Natural killer cell (primary cell): ENCODE results near the gene SND1. TPM values are rescaled to one million over a fixed set of nuclear protein-coding genes. Genes with fewer than 3 reads are reported as not detected.

Source experiments
- ATAC-seq, 3 donors: fragments of 150-1000 bp in 2 of 3; fragments of 200-7000 bp in 1 of 3; cut with Tn5 transposase; 1 replicate in 1 of 3; 2 replicates in 2 of 3; pipeline ENCODE4 v1.10.0; 2021; ENCODE audit warnings: mild to moderate bottlenecking in 2 of 3, moderate library complexity in 2 of 3
- DNase-seq, 2 donors: peaks; one replicate each; pipeline versions ENCODE4 v3.0.0 to v3.0.0-alpha.2; 2013 to 2021; ENCODE audit warnings: mixed read lengths in 1 of 2
- H3K27ac ChIP-seq: one replicate; pipeline ENCODE4 v1.5.1; 2013; ENCODE audit warnings: mild to moderate bottlenecking, low read length
- H3K27me3 ChIP-seq: one replicate; pipeline ENCODE4 v1.6.1; 2013; ENCODE audit warnings: low read length; ENCODE audit not compliant: control insufficient read depth, insufficient read depth
- H3K36me3 ChIP-seq: one replicate; pipeline ENCODE4 v1.6.1; 2013; ENCODE audit warnings: low read length; ENCODE audit not compliant: control insufficient read depth, insufficient read depth
- H3K4me1 ChIP-seq: one replicate; pipeline ENCODE4 v1.6.1; 2013; ENCODE audit warnings: low read length; ENCODE audit not compliant: control insufficient read depth, insufficient read depth
- H3K4me3 ChIP-seq: one replicate; pipeline ENCODE4 v1.5.1; 2013; ENCODE audit warnings: low read length
- H3K9me3 ChIP-seq: one replicate; pipeline ENCODE4 v1.6.1; 2013; ENCODE audit warnings: low read length; ENCODE audit not compliant: control insufficient read depth, insufficient read depth
- H3K27ac Mint-ChIP-seq, 2 donors: one replicate each; pipeline ENCODE4 v1.8.0; 2022; ENCODE audit warnings: mild to moderate bottlenecking in 2 of 2, mixed read lengths in 2 of 2, moderate library complexity in 1 of 2
- H3K27me3 Mint-ChIP-seq, 2 donors: one replicate each; pipeline ENCODE4 v1.8.0; 2022; ENCODE audit warnings: low read depth in 2 of 2, mixed read lengths in 2 of 2
- H3K36me3 Mint-ChIP-seq: one replicate; pipeline ENCODE4 v1.8.0; 2022; ENCODE audit warnings: mixed read lengths
- H3K4me1 Mint-ChIP-seq, 2 donors: one replicate each; pipeline ENCODE4 v1.8.0; 2022; ENCODE audit warnings: mixed read lengths in 2 of 2
- H3K4me3 Mint-ChIP-seq: one replicate; pipeline ENCODE4 v1.8.0; 2022; ENCODE audit warnings: mild to moderate bottlenecking, moderate library complexity, mixed read lengths
- H3K9me3 Mint-ChIP-seq, 2 donors: one replicate each; pipeline ENCODE4 v1.8.0; 2022; ENCODE audit warnings: mixed read lengths in 2 of 2
- CTCF ChIP-seq: fragments of 200-600 bp; IDR thresholded peaks from one replicate; pipeline ENCODE4 v1.8.0; 2022; ENCODE audit warnings: antibody characterized with exemption
- WGBS: methylation state at CpG from one replicate; pipeline ENCODE4 v1.1.7; 2013; ENCODE audit warnings: missing lambda C conversion rate; ENCODE audit not compliant: insufficient coverage; 5-methylcytosine and 5-hydroxymethylcytosine counted together
- intact Hi-C: fragments of 100-400 bp; cut with micrococcal nuclease; formaldehyde crosslinking; loops from one replicate; pipeline ENCODE4 v1.14.2; 2022
- total RNA-seq, 4 donors: library from RNA; stranded (reverse); fragments of 120-200 nt in 1 of 4; gene quantifications; one replicate each; pipeline versions ENCODE4 v1.2.3 to v1.2.4, GENCODE V29; 2013 to 2022

SND1 gene
- total RNA-seq, 3 donors from 2014 or later (not counting 1 experiment from before 2014, with no cell fraction given) = 149 to 188 (median 149) TPM

GRCh38 chr7:127705461-127705959 lies 53.5 kb downstream of the SND1 start:
- H3K27ac ChIP-seq = no peak overlapping the region
- H3K4me3 ChIP-seq = no peak overlapping the region
- TF ChIP-seq CTCF = no peak
- Mint-ChIP-seq H3K27ac (no peak overlapping the region), H3K27me3 (no peaks in the 10 kb centered on the region), H3K4me3 (no peak overlapping the region), H3K9me3 (no peaks in the 10 kb centered on the region), H3K36me3 (peaks cover 8% of the 10 kb centered on the region), H3K4me1 (peaks cover 7 to 8% of the 10 kb centered on the region in 2 donors)
- H3K4me1 ChIP-seq = no peaks in the 10 kb centered on the region
- no peaks in the 10 kb centered on the region for H3K9me3 ChIP-seq
- no peaks in the 10 kb centered on the region for H3K27me3 ChIP-seq
- DNase-seq = no peak
- peaks cover 79% of the 10 kb centered on the region for H3K36me3 ChIP-seq
- no peak for ATAC-seq
- intact Hi-C loops = no loop called here
- WGBS = 95% methylated on average over 3 of the region's 6 CpGs

GRCh38 chr7:127706766-127707165 lies 54.8 kb downstream of the SND1 start:
- H3K27ac Mint-ChIP-seq = no peak overlapping the region
- ATAC-seq (no peak), DNase-seq (no peak)
- no peak for TF ChIP-seq CTCF
- H3K4me3 Mint-ChIP-seq = no peak overlapping the region
- no peaks in the 10 kb centered on the region for H3K27me3 ChIP-seq
- H3K4me3 ChIP-seq = no peak overlapping the region
- no peaks in the 10 kb centered on the region for H3K4me1 ChIP-seq
- H3K9me3 ChIP-seq = no peaks in the 10 kb centered on the region
- no peak overlapping the region for H3K27ac ChIP-seq
- no peaks in the 10 kb centered on the region for H3K27me3 Mint-ChIP-seq
- peaks cover 0 to 5% of the 10 kb centered on the region in 2 donors for H3K9me3 Mint-ChIP-seq
- H3K36me3 ChIP-seq = peaks cover 74% of the 10 kb centered on the region
- intact Hi-C loops = no loop called here
- peaks cover 20% of the 10 kb centered on the region for H3K36me3 Mint-ChIP-seq
- peaks cover 7 to 8% of the 10 kb centered on the region in 2 donors for H3K4me1 Mint-ChIP-seq

DNA sequence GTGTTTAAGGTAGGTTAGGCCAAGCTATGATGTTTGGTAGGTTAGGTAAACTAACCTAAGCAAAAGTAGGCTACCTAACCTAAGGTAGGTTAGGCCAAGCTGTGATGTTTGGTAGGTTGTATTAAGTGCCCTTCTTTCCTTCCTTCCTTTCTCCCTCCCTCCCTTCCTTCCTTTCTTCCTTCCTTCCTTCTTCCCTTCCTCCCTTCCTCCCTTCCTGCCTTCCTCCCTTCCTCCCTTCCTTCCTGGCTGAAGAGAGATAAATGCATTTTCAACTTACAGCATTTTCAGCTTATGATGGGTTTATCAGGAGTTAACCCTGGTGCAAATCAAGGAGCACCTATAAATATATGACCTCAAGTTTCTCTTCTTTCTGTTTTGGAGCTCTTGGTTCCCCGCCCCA lies 56.2 kb downstream of the SND1 start:
- peaks cover 7 to 8% of the 10 kb centered on the region in 2 donors for H3K4me1 Mint-ChIP-seq
- TF ChIP-seq CTCF = no peak
- DNase-seq (no peak), ATAC-seq (no peak)
- Histone ChIP-seq H3K4me1 (no peaks in the 10 kb centered on the region), H3K9me3 (no peaks in the 10 kb centered on the region), H3K27me3 (no peaks in the 10 kb centered on the region), H3K4me3 (no peak overlapping the region), H3K36me3 (peaks cover 63% of the 10 kb centered on the region), H3K27ac (no peak overlapping the region)
- H3K36me3 Mint-ChIP-seq = peaks cover 32% of the 10 kb centered on the region
- no peaks in the 10 kb centered on the region for H3K27me3 Mint-ChIP-seq
- intact Hi-C loops = loop anchor here (1.0 to 2.0 kb wide), 5 partner anchors 84 to 679 kb away; no protein-coding TSS in a partner anchor
- no peak overlapping the region for H3K27ac Mint-ChIP-seq
- no peak overlapping the region for H3K4me3 Mint-ChIP-seq
- WGBS = 75% methylated on average over 1 of the region's 1 CpG
- H3K9me3 Mint-ChIP-seq = peaks cover 0 to 7% of the 10 kb centered on the region in 2 donors

- no peaks in the 10 kb centered on the region for H3K4me1 ChIP-seq
- Mint-ChIP-seq H3K27me3 (no peaks in the 10 kb centered on the region), H3K4me1 (peaks cover 7 to 8% of the 10 kb centered on the region in 2 donors), H3K4me3 (no peak overlapping the region), H3K36me3 (peaks cover 32% of the 10 kb centered on the region), H3K9me3 (peaks cover 0 to 7% of the 10 kb centered on the region in 2 donors), H3K27ac (no peak overlapping the region)
- 77% methylated on average over 1 of the region's 1 CpG for WGBS
- no peak overlapping the region for H3K4me3 ChIP-seq
- DNase-seq = peak; percentile 57 to 86
- peak; percentile 84 for TF ChIP-seq CTCF
- peaks cover 61% of the 10 kb centered on the region for H3K36me3 ChIP-seq
- H3K27ac ChIP-seq = no peak overlapping the region
- ATAC-seq = peak; percentile 80 to 91 (median 85)
- no peaks in the 10 kb centered on the region for H3K9me3 ChIP-seq
- intact Hi-C loops = loop anchor here (1.0 to 2.0 kb wide), 5 partner anchors 84 to 679 kb away; no protein-coding TSS in a partner anchor
- no peaks in the 10 kb centered on the region for H3K27me3 ChIP-seq
Measured at GRCh38 chr7:127708788-127709187, 56.8 kb downstream of the SND1 start.
